ENCODE data around the gene SLFN5. TPM values are rescaled to one million over a fixed set of nuclear protein-coding genes. Genes with fewer than 3 reads are reported as not detected.

SLFN5 gene
- total RNA-seq, 1 donor from 2014 or later = 90.5 TPM

GRCh38 chr17:35241520-35241919 is 1.4 kb upstream of the SLFN5 start:
- TF ChIP-seq CTCF (IDR thresholded peaks at IDR 0.05) = no peak
- H3K4me1 Mint-ChIP-seq (ENCODE audit: low read depth) = peaks cover 42% of the 10 kb centered on the region
- peak overlapping the region; percentile 91 for H3K4me3 Mint-ChIP-seq (ENCODE audit: unreplicated experiment)
- H3K9me3 Mint-ChIP-seq (ENCODE audit: low read depth) = no peaks in the 10 kb centered on the region
- H3K27ac Mint-ChIP-seq (ENCODE audit: unreplicated experiment) = peak overlapping the region; percentile 36
- no peak for DNase-seq (ENCODE audit: low spot score)
- peaks cover 2% of the 10 kb centered on the region for H3K36me3 Mint-ChIP-seq (ENCODE audit: low read depth)
- peaks cover 2% of the 10 kb centered on the region for H3K27me3 Mint-ChIP-seq (ENCODE audit: low read depth)

GRCh38 chr17:35242158-35242804 is 591 bp upstream of the SLFN5 start:
- peak overlapping the region; percentile 99 for H3K27ac Mint-ChIP-seq (ENCODE audit: unreplicated experiment)
- H3K9me3 Mint-ChIP-seq (ENCODE audit: low read depth) = no peaks in the 10 kb centered on the region
- H3K4me3 Mint-ChIP-seq (ENCODE audit: unreplicated experiment) = peak overlapping the region; percentile 91
- peak; percentile 56 for TF ChIP-seq CTCF (IDR thresholded peaks at IDR 0.05)
- peaks cover 2% of the 10 kb centered on the region for H3K27me3 Mint-ChIP-seq (ENCODE audit: low read depth)
- peaks cover 48% of the 10 kb centered on the region for H3K4me1 Mint-ChIP-seq (ENCODE audit: low read depth)
- peaks cover 5% of the 10 kb centered on the region for H3K36me3 Mint-ChIP-seq (ENCODE audit: low read depth)
- no peak for DNase-seq (ENCODE audit: low spot score)

GRCh38 chr17:35243561-35244340 is 879 bp downstream of the SLFN5 start:
- Mint-ChIP-seq H3K4me1 (ENCODE audit: low read depth) (peaks cover 50% of the 10 kb centered on the region), H3K27ac (ENCODE audit: unreplicated experiment) (peak overlapping the region; percentile 99), H3K9me3 (ENCODE audit: low read depth) (no peaks in the 10 kb centered on the region), H3K27me3 (ENCODE audit: low read depth) (no peaks in the 10 kb centered on the region), H3K36me3 (ENCODE audit: low read depth) (peaks cover 9% of the 10 kb centered on the region), H3K4me3 (ENCODE audit: unreplicated experiment) (peak overlapping the region; percentile 91)
- DNase-seq (ENCODE audit: low spot score) = no peak
- no peak for TF ChIP-seq CTCF (IDR thresholded peaks at IDR 0.05)

- H3K36me3 Mint-ChIP-seq (ENCODE audit: low read depth) = peaks cover 13% of the 10 kb centered on the region
- peak overlapping the region; percentile 99 for H3K27ac Mint-ChIP-seq (ENCODE audit: unreplicated experiment)
- peaks cover 50% of the 10 kb centered on the region for H3K4me1 Mint-ChIP-seq (ENCODE audit: low read depth)
- H3K4me3 Mint-ChIP-seq (ENCODE audit: unreplicated experiment) = peak overlapping the region; percentile 91
- no peaks in the 10 kb centered on the region for H3K9me3 Mint-ChIP-seq (ENCODE audit: low read depth)
- TF ChIP-seq CTCF (IDR thresholded peaks at IDR 0.05) = no peak
- no peak for DNase-seq (ENCODE audit: low spot score)
- H3K27me3 Mint-ChIP-seq (ENCODE audit: low read depth) = no peaks in the 10 kb centered on the region
Measured at GRCh38 chr17:35244341-35245195, 1.7 kb downstream of the SLFN5 start.

- Mint-ChIP-seq H3K4me3 (ENCODE audit: unreplicated experiment) (peak overlapping the region; percentile 91), H3K9me3 (ENCODE audit: low read depth) (no peaks in the 10 kb centered on the region), H3K36me3 (ENCODE audit: low read depth) (peaks cover 17% of the 10 kb centered on the region), H3K27ac (ENCODE audit: unreplicated experiment) (peak overlapping the region; percentile 99), H3K27me3 (ENCODE audit: low read depth) (no peaks in the 10 kb centered on the region), H3K4me1 (ENCODE audit: low read depth) (peaks cover 46% of the 10 kb centered on the region)
- DNase-seq (ENCODE audit: low spot score) = no peak
- TF ChIP-seq CTCF (IDR thresholded peaks at IDR 0.05) = no peak
Measured at GRCh38 chr17:35245196-35245486, 2.3 kb downstream of the SLFN5 start.
